Measurements from ENCODE around the gene CAB39L.

Gene CAB39L

GRCh38 chr13:49279112-49279511 is 164.8 kb downstream of the CAB39L start:
- Histone ChIP-seq H3K9me3 (ENCODE audit: control insufficient read depth, low read length) (no peaks in the 10 kb centered on the region), H3K36me3 (ENCODE audit: control insufficient read depth, insufficient read depth, low read length) (no peaks in the 10 kb centered on the region), H3K27ac (no peak overlapping the region), H2AFZ (no peak overlapping the region), H3K4me1 (no peaks in the 10 kb centered on the region), H3K79me2 (no peaks in the 10 kb centered on the region), H3K27me3 (ENCODE audit: control insufficient read depth, insufficient read depth, low read length) (no peaks in the 10 kb centered on the region), H3K4me2 (ENCODE audit: low read length) (no peak overlapping the region), H3K4me3 (ENCODE audit: low read depth, low read length) (no peak overlapping the region), H3K9ac (no peak overlapping the region)
- no peak for TF ChIP-seq CTCF (IDR thresholded peaks at IDR 0.05)

GRCh38 chr13:49278211-49278610 is 165.7 kb downstream of the CAB39L start:
- Histone ChIP-seq H3K4me3 (ENCODE audit: low read depth, low read length) (no peak overlapping the region), H3K27me3 (ENCODE audit: control insufficient read depth, insufficient read depth, low read length) (no peaks in the 10 kb centered on the region), H3K27ac (no peak overlapping the region), H3K9ac (no peak overlapping the region), H3K36me3 (ENCODE audit: control insufficient read depth, insufficient read depth, low read length) (no peaks in the 10 kb centered on the region), H2AFZ (no peak overlapping the region), H3K4me2 (ENCODE audit: low read length) (no peak overlapping the region), H3K9me3 (ENCODE audit: control insufficient read depth, low read length) (no peaks in the 10 kb centered on the region), H3K4me1 (no peaks in the 10 kb centered on the region), H3K79me2 (no peaks in the 10 kb centered on the region)
- TF ChIP-seq CTCF (IDR thresholded peaks at IDR 0.05): no peak

- no peaks in the 10 kb centered on the region for H3K79me2 ChIP-seq
- TF ChIP-seq CTCF (IDR thresholded peaks at IDR 0.05): no peak
- H3K4me1 ChIP-seq: no peaks in the 10 kb centered on the region
- H3K27me3 ChIP-seq (ENCODE audit: control insufficient read depth, insufficient read depth, low read length): no peaks in the 10 kb centered on the region
- no peak overlapping the region for H3K27ac ChIP-seq
- no peak overlapping the region for H2AFZ ChIP-seq
- H3K9ac ChIP-seq: no peak overlapping the region
- H3K36me3 ChIP-seq (ENCODE audit: control insufficient read depth, insufficient read depth, low read length): no peaks in the 10 kb centered on the region
- no peak overlapping the region for H3K4me3 ChIP-seq (ENCODE audit: low read depth, low read length)
- no peaks in the 10 kb centered on the region for H3K9me3 ChIP-seq (ENCODE audit: control insufficient read depth, low read length)
- H3K4me2 ChIP-seq (ENCODE audit: low read length): no peak overlapping the region
Measured at GRCh38 chr13:49272296-49272695, 171.6 kb downstream of the CAB39L start.

- Histone ChIP-seq H2AFZ (no peak overlapping the region), H3K36me3 (ENCODE audit: control insufficient read depth, insufficient read depth, low read length) (no peaks in the 10 kb centered on the region), H3K4me1 (no peaks in the 10 kb centered on the region), H3K4me2 (ENCODE audit: low read length) (no peak overlapping the region), H3K79me2 (no peaks in the 10 kb centered on the region), H3K4me3 (ENCODE audit: low read depth, low read length) (no peak overlapping the region), H3K9me3 (ENCODE audit: control insufficient read depth, low read length) (no peaks in the 10 kb centered on the region), H3K27ac (no peak overlapping the region), H3K27me3 (ENCODE audit: control insufficient read depth, insufficient read depth, low read length) (no peaks in the 10 kb centered on the region), H3K9ac (no peak overlapping the region)
- TF ChIP-seq CTCF (IDR thresholded peaks at IDR 0.05): no peak
Measured at GRCh38 chr13:49271264-49271663, 172.6 kb downstream of the CAB39L start.

GRCh38 chr13:49265822-49266221 is 178.0 kb downstream of the CAB39L start:
- no peak overlapping the region for H2AFZ ChIP-seq
- H3K36me3 ChIP-seq (ENCODE audit: control insufficient read depth, insufficient read depth, low read length): no peaks in the 10 kb centered on the region
- H3K4me2 ChIP-seq (ENCODE audit: low read length): no peak overlapping the region

More at GRCh38 chr13:49265822-49266221, 178.0 kb downstream of the CAB39L start:
- TF ChIP-seq CTCF (IDR thresholded peaks at IDR 0.05): no peak
- Histone ChIP-seq H3K4me1 (peaks cover 3% of the 10 kb centered on the region), H3K79me2 (no peaks in the 10 kb centered on the region), H3K27ac (no peak overlapping the region), H3K9me3 (ENCODE audit: control insufficient read depth, low read length) (no peaks in the 10 kb centered on the region), H3K27me3 (ENCODE audit: control insufficient read depth, insufficient read depth, low read length) (no peaks in the 10 kb centered on the region), H3K4me3 (ENCODE audit: low read depth, low read length) (no peak overlapping the region), H3K9ac (no peak overlapping the region)
